ENCODE data around the gene C6orf120.

The C6orf120 gene

DNA sequence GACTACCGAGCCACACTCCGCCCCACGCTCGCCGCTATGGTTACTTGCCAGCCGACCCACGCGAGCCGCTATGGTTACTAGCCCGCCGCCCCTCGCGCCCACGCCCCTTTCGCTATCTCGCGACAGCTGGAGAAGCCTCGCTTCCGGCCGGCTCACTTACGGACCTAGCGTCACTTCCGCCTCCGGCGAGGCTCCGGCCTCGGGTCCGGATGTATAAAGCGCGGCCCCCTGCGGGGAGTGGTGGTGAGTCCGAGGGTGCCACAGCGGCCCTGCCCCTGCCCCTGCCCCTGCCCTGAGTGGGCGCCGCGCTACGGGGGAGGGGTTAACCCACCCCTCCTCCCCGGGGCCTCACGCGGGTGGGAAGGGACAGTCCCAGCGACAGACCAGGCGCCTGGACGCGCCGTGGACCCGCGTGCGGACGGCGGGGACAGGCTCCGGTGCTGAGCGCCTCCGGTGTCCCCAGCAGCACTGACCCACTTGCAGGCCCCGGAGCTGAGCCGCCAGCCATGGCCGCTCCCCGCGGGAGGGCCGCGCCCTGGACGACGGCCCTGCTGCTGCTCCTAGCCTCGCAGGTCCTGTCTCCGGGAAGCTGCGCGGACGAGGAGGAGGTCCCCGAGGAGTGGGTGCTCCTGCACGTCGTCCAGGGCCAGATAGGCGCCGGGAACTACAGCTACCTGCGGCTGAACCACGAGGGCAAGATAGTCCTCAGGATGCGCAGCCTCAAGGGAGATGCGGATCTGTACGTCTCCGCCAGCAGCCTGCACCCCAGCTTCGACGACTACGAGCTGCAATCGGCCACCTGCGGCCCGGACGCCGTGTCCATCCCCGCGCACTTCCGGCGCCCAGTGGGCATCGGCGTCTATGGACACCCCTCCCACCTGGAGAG, at the start of gene C6orf120, which contains the start of gene WDR27:
Gene C6orf120, plus strand, starts transcription at position 173 of the 886 bp plus-strand sequence. Its CDS starts 334 bp downstream, at position 507.
Gene WDR27, minus strand, starts transcription at position 76 of the 886 bp plus-strand sequence. CDS start 13,024 bp downstream, outside the sequence.
- DNase-seq (ENCODE audit: low read depth in 2 of 2): peak; percentile 86 to 88

DNA sequence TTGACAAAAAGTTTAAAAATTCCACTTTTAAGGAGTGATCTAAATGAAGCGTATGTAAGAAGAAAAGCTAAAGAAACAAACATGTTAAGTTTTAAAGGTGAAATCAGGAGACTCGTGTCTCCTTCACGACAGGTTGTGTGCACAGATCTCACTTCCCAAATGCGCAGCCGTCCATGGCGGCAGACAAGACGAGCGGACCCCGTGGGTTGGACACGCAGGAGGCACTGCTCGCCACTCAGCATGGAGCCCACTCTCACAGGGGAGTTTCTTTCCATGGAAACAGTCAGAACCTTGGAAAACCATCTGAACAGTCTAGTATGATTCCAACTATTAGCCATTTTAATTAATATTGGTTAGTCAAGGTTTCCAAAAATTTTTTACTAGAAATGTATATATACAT, 49.0 kb upstream of the C6orf120 start:
- DNase-seq (ENCODE audit: low read depth in 2 of 2): no peak

DNA sequence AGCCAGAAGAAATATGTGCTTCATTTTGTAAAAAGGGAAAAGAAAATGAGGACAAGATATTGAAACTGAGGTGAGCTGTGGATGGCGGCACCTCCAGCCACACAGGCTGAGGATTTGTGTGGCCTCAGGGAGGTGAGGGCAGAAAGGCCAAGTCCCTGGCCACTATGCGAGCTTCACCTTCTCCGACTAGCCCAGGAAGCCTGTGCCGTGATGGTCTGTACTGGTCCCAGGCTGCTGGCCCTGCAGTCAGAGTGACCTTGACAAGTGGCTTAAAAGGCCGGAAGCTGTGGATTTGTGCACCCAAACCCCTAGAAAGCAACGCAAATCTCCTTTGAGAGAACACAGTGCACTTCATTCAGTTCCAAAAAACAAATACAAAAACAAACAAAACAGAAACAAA, 48.2 kb upstream of the C6orf120 start:
- no peak for DNase-seq (ENCODE audit: low read depth in 2 of 2)

GRCh38 chr6:169654598-169655391, 47.1 kb upstream of the C6orf120 start:
- peak; percentile 41 to 46 for DNase-seq (ENCODE audit: low read depth in 2 of 2)

DNA sequence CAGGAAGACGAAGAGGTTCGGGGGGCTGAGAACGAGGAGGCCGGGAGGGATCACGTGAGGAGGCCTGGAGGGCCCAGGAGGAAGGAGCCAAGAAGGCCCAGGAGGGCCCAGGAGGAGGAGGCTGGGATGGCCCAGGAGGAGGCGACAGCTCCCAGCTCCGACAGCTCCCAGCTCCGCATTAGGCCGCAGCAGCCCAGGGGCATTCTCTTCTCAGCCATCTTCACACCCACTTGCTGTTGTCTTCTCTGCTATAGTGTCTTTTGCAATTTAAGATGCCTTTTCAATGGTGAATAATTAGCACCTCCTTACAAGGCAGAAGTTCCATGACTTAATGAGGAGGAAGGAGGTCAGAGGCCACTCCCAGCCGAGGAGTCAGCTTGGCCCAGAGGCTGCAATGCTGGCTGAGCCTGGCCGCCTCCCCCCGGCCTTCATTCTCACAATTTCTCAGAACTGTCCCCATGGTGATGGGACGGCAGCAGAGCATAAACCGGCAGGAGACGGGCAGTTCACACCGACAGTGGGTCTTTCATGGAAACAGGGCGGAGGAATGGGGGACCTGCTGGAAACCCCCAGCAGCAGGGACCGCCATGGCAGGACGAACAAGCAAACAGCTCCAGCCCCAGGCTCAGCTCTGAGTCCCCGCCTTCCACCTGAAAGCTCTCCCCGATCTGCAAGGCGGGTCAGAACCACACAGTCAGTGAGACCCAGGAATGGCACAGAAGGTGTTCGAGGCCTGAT, 45.2 kb upstream of the C6orf120 start:
- DNase-seq (ENCODE audit: low read depth in 2 of 2): no peak

DNA sequence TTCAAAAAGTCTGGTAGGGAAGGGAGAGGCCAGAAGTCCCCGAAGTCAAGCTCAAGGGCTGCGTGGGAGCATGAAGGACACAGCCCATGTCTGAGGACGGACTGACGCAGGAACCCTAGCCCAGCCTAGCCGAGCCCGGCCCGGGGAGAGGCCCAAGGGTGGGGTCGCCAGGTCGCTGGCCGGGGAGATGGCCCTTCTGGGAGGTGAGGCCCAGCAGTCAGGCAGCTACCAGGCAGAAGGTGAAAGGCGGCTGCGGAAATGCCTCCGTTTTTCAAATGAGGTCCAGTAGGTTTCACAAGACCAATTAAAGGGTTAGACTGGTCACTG, 44.7 kb upstream of the C6orf120 start:
- no peak for DNase-seq (ENCODE audit: low read depth in 2 of 2)

DNA sequence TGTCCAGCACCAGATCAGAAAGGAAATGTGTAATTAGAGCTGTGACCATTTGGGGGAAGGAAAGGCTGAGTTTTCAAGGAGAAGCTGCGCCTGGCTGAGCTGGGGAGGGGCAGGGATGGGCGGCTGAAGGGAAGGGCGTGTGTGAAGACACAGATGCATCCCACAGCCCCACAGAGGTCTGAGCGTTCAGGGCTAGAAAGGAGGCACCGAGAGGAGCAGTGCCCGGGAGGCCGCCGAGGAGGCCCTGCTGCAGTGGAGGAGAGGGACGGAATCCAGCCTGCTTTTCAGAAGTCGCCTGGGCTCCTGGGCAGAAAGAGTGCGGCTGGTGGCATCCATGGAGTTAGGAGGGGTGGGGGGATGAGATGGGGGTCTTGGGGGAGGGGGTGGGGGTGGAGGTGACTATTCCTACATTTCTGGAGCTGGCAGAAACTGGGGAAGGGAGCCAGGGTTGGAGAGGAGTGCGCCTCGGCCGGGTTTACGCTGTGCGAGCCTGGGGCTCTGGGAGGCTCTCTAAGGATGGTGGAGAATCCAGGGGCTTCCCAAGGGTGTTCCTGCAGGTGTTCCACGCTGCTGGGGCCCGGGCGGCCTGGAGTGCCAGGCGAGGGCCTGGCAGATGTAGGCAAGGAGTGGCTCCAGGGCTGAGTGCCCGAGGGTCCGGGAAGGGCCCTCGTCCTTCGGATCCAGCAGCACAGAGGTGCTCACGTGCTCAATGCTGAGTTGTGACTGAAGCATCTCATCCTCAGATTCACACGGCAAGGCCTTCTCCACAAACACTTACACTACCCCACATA, 41.9 kb upstream of the C6orf120 start:
- DNase-seq (ENCODE audit: low read depth in 2 of 2): no peak

GRCh38 chr6:169660751-169661390, 41.1 kb upstream of the C6orf120 start:
- no peak for DNase-seq (ENCODE audit: low read depth in 2 of 2)

GRCh38 chr6:169661391-169661756, 40.6 kb upstream of the C6orf120 start:
- DNase-seq (ENCODE audit: low read depth in 2 of 2): no peak

DNA sequence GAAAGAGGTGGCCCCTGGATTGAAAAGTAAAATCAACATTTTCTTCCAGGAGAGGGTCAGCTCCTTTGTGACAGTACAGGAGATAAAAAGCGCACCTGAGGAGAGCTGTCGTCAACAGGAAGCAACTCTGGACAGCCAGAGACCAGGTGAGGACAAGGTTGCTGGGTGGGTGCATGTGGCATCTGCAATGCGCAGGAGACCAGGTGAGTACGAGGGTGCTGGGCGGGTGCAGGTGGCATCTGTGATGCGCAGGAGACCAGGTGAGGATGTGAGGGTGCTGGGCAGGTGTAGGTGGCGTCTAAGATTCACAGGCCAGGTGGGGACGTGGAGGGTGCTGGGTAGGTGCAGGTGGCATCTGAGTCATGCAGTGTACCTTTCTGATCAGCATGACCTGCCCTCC, 38.5 kb upstream of the C6orf120 start:
- DNase-seq (ENCODE audit: low read depth in 2 of 2): no peak

GRCh38 chr6:169664227-169664626, 37.7 kb upstream of the C6orf120 start:
- no peak for DNase-seq (ENCODE audit: low read depth in 2 of 2)

DNA sequence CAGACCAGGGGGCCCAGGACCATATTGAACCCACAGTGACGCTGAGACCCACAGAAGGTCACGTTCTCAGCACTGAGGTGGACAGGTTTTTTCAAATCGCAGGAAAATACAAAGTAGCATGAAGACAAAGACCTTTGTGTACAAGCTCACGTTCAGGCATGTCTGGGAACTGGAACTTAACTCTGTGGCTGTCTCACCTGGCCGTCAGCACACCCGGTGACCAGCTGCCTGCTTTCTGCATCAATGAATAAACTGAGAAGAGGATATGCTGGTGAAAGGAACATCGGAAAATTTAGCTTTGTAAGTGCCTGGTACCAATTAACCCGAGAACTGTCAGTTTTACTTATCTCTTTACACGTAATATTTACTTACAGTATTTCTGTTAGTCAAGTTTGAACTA, 36.6 kb upstream of the C6orf120 start:
- DNase-seq (ENCODE audit: low read depth in 2 of 2): no peak

DNA sequence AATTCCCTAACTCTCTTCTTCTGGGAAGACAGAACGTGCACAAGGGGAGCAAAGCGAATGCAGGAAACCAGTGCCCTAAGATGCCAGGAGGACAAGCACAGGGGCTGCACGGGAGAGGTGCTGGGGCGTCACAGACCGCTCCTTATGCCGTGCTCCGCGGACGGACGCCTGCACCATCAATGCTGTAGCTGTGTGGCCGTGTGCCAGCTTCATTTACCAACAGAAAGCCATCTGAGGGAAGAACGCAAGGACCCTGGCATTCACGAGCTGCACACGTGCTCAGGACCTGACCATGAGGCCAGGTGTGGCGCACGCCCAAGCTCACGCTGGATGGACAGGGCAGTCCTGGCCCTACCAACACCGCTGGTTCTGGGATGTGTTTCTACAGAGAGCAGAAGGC, 35.5 kb upstream of the C6orf120 start:
- no peak for DNase-seq (ENCODE audit: low read depth in 2 of 2)

GRCh38 chr6:169667716-169668115, 34.2 kb upstream of the C6orf120 start:
- no peak for DNase-seq (ENCODE audit: low read depth in 2 of 2)

GRCh38 chr6:169668203-169668847, 33.6 kb upstream of the C6orf120 start:
- DNase-seq (ENCODE audit: low read depth in 2 of 2): no peak

- DNase-seq (ENCODE audit: low read depth in 2 of 2): no peak
Measured at GRCh38 chr6:169669147-169669546, 32.8 kb upstream of the C6orf120 start.

DNA sequence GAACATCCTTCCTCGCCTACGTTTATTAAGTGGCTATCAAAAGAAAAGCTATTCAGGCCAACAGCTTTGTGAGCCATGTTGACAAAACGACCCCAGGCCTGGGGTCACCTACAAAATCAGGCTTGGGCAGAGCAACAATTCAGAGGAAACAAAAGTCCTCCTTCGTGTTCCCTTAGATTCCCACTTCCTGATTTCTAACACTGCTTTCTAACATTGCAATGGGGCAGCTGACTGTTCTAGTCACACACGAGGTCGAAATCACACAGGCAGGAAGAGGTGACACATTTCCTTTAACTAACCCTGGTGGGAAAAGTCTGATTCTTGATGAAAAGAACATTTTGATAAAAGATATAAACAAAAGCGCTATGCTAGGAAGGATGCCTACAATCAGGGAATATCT, 32.0 kb upstream of the C6orf120 start:
- DNase-seq (ENCODE audit: low read depth in 2 of 2): no peak

- no peak for DNase-seq (ENCODE audit: low read depth in 2 of 2)
Measured at GRCh38 chr6:169671563-169671962, 30.4 kb upstream of the C6orf120 start.

DNA sequence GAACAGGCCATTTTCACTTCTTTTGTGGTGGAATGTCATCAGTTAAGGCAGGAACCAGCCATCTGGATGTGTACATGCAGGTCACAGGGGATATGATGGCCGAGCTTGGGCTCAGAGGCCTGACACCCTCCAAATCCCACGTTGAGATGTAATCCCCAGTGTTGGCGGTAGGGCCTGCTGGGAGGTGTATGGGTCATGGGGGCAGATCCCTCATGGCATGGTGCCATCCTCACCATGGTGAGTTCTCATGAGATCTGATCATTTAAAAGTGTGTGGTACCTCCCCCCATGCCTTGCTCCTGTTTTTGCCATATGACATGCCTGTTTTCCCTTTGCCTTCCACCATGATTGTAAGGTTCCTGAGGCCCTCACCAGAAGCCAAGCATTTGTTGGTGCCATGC, 26.9 kb upstream of the C6orf120 start:
- DNase-seq (ENCODE audit: low read depth in 2 of 2): no peak

DNA sequence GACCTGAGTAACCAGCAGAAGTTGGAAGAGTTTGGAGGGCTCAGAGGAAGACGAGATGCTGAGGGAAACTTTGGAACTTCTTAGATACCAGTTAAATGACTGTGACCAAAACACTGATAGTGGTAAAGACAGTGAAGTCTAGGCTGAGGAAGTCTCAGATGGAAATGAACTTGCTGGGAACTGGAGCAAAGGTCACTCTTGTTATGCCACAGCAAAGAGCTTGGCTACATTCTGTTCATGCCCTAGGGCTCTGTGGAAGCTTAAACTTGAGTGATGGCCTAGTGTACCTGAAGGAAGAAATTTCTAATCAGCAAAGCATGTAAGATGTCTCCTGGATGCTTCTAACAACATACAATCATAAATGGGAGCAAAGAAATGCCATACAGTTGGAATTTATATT, 24.8 kb upstream of the C6orf120 start:
- no peak for DNase-seq (ENCODE audit: low read depth in 2 of 2)

Measured in fibroblast of skin of left quadriceps (primary cell).